HG03521 (cell line): ENCODE data around the gene CDON.

ENCODE experiments used
- ATAC-seq: cut with Tn5 transposase; IDR thresholded peaks from one replicate; pipeline ENCODE4 v1.9.1; 2021; ENCODE audit warnings: mild to moderate bottlenecking, moderate library complexity; ENCODE audit not compliant: unreplicated experiment

CDON gene

GRCh38 chr11:125946712-125947418, 115.8 kb downstream of the CDON start:
- ATAC-seq = no peak

- ATAC-seq = no peak
Measured at GRCh38 chr11:125945797-125946520, 116.7 kb downstream of the CDON start, which contains the start of gene VSIG10L2. Gene VSIG10L2 (plus strand): TSS chr11:125946044. CDS start chr11:125946056, 12 bp downstream.

GRCh38 chr11:125945011-125945796, 117.5 kb downstream of the CDON start:
- no peak for ATAC-seq

GRCh38 chr11:125944350-125945010, 118.2 kb downstream of the CDON start:
- no peak for ATAC-seq

- no peak for ATAC-seq
Measured at GRCh38 chr11:125943661-125944349, 118.9 kb downstream of the CDON start.

GRCh38 chr11:125942771-125943428, 119.8 kb downstream of the CDON start:
- no peak for ATAC-seq

- ATAC-seq = no peak
Measured at GRCh38 chr11:125941619-125942611, 120.8 kb downstream of the CDON start.

- no peak for ATAC-seq
Measured at GRCh38 chr11:125941267-125941618, 121.4 kb downstream of the CDON start.

GRCh38 chr11:125940145-125940544, 122.5 kb downstream of the CDON start:
- no peak for ATAC-seq

GRCh38 chr11:125939081-125939521, 123.6 kb downstream of the CDON start:
- no peak for ATAC-seq

- ATAC-seq = no peak
Measured at GRCh38 chr11:125938418-125938817, 124.2 kb downstream of the CDON start.

- no peak for ATAC-seq
Measured at GRCh38 chr11:125935618-125936199, 127.0 kb downstream of the CDON start.

- ATAC-seq = no peak
Measured at GRCh38 chr11:125935056-125935455, 127.6 kb downstream of the CDON start.

- no peak for ATAC-seq
Measured at GRCh38 chr11:125934473-125934872, 128.2 kb downstream of the CDON start.

- no peak for ATAC-seq
Measured at GRCh38 chr11:125933030-125933813, 129.4 kb downstream of the CDON start.

- ATAC-seq = no peak
Measured at GRCh38 chr11:125932301-125932700, 130.4 kb downstream of the CDON start.

GRCh38 chr11:125931668-125932067, 131.0 kb downstream of the CDON start:
- ATAC-seq = no peak

- ATAC-seq = no peak
Measured at GRCh38 chr11:125931116-125931515, 131.6 kb downstream of the CDON start.
